GM23338 (cell line): Measurements from ENCODE around the gene XKRX. TPM values are rescaled to one million over a fixed set of nuclear protein-coding genes. Genes with fewer than 3 reads are reported as not detected.

Experiments
- ATAC-seq: fragments of 200-7000 bp; cut with Tn5 transposase; 3 replicates; pipeline ENCODE4 v1.9.1; 2020
- DNase-seq: peaks from one replicate; pipeline ENCODE4 v3.0.0-alpha.2; 2015; ENCODE audit warnings: low spot score
- H2AFZ ChIP-seq: fragments of 200-600 bp; sonication (generic); 2 replicates; pipeline ENCODE4 v1.8.0; 2016; ENCODE audit warnings: antibody characterized with exemption, mild to moderate bottlenecking, moderate library complexity
- H3F3A ChIP-seq: fragments of 200-600 bp; sonication (generic); replicated peaks from 2 replicates; pipeline ENCODE4 v1.8.0; 2017; ENCODE audit warnings: antibody characterized with exemption, mixed run types, low read depth
- H3K27ac ChIP-seq: fragments of 200-600 bp; sonication (generic); 2 replicates; pipeline ENCODE4 v1.6.1; 2016; ENCODE audit warnings: low read depth
- H3K27me3 ChIP-seq: fragments of 200-600 bp; sonication (generic); 2 replicates; pipeline ENCODE4 v1.8.0; 2016; ENCODE audit warnings: mild to moderate bottlenecking, mixed run types, moderate library complexity; ENCODE audit not compliant: insufficient read depth
- H3K36me3 ChIP-seq: fragments of 200-600 bp; sonication (generic); 2 replicates; pipeline ENCODE4 v1.8.0; 2016; ENCODE audit warnings: mild to moderate bottlenecking; ENCODE audit not compliant: insufficient read depth
- H3K4me1 ChIP-seq: fragments of 200-600 bp; sonication (generic); 2 replicates; pipeline ENCODE4 v1.8.0; 2016; ENCODE audit warnings: mild to moderate bottlenecking, moderate library complexity; ENCODE audit not compliant: insufficient read depth
- H3K4me2 ChIP-seq: fragments of 200-600 bp; sonication (generic); 2 replicates; pipeline ENCODE4 v1.7.1; 2017; ENCODE audit warnings: mixed run types
- H3K4me3 ChIP-seq: fragments of 200-600 bp; sonication (generic); 2 replicates; pipeline ENCODE4 v1.6.1; 2016; ENCODE audit warnings: mixed run types
- H3K79me2 ChIP-seq: fragments of 200-600 bp; sonication (generic); replicated peaks from 2 replicates; pipeline ENCODE4 v1.8.0; 2017; ENCODE audit warnings: mild to moderate bottlenecking; ENCODE audit not compliant: insufficient read depth
- H3K9me2 ChIP-seq: fragments of 200-600 bp; sonication (generic); 2 replicates; pipeline ENCODE4 v1.8.0; 2017; ENCODE audit not compliant: insufficient read depth
- H4K20me1 ChIP-seq: fragments of 200-600 bp; sonication (generic); replicated peaks from 2 replicates; pipeline ENCODE4 v1.8.0; 2017; ENCODE audit warnings: mild to moderate bottlenecking; ENCODE audit not compliant: insufficient read depth
- H3K27ac Mint-ChIP-seq: 2 replicates; pipeline ENCODE4 v1.8.0; 2020; ENCODE audit warnings: inconsistent platforms, mild to moderate bottlenecking, moderate library complexity, mixed read lengths
- H3K27me3 Mint-ChIP-seq: 3 replicates; pipeline ENCODE4 v1.8.0; 2022; ENCODE audit warnings: low read depth, mild to moderate bottlenecking, moderate library complexity, mixed read lengths, inconsistent platforms; ENCODE audit not compliant: insufficient read depth, poor library complexity
- H3K36me3 Mint-ChIP-seq: 3 replicates; pipeline ENCODE4 v1.8.0; 2021; ENCODE audit warnings: low read depth, mild to moderate bottlenecking, inconsistent platforms, moderate library complexity, mixed read lengths
- H3K4me1 Mint-ChIP-seq: 3 replicates; pipeline ENCODE4 v1.8.0; 2020; ENCODE audit warnings: mild to moderate bottlenecking, inconsistent platforms, mixed read lengths
- H3K4me3 Mint-ChIP-seq: 3 replicates; pipeline ENCODE4 v1.8.0; 2021; ENCODE audit warnings: moderate library complexity, mild to moderate bottlenecking, inconsistent platforms, mixed read lengths
- H3K9me3 Mint-ChIP-seq: 3 replicates; pipeline ENCODE4 v1.8.0; 2020; ENCODE audit warnings: moderate library complexity, mild to moderate bottlenecking, inconsistent platforms, mixed read lengths
- CREB1 ChIP-seq: fragments of 250-450 bp; sonication (Bioruptor Pico); IDR thresholded peaks from 2 replicates; pipeline ENCODE4 v1.5.0; 2020; ENCODE audit warnings: low read depth, mild to moderate bottlenecking, moderate library complexity
- ZNF114 ChIP-seq: fragments of 250-450 bp; sonication (Bioruptor Pico); IDR thresholded peaks from 2 replicates; pipeline ENCODE4 v1.5.0; 2020; ENCODE audit warnings: mild to moderate bottlenecking, moderate library complexity
- ZNF331 ChIP-seq: fragments of 250-450 bp; sonication (Bioruptor Pico); IDR thresholded peaks from 2 replicates; pipeline ENCODE4 v1.5.0; 2020; ENCODE audit warnings: low read depth, mild to moderate bottlenecking, moderate library complexity
- ZNF462 ChIP-seq: fragments of 250-450 bp; sonication (Bioruptor Pico); IDR thresholded peaks from 2 replicates; pipeline ENCODE4 v1.5.0; 2020; ENCODE audit warnings: mild to moderate bottlenecking, moderate library complexity
- polyA plus RNA-seq: library from polyadenylated mRNA; unstranded; fragments of >200 nt; fragmentation: Nextera tagmentation; extraction: Ambion mirVana; gene quantifications from 2 replicates; pipeline ENCODE4 v1.2.1, GENCODE V29; 2016
- total RNA-seq: library from RNA; depleted of rRNA; stranded (reverse); fragments of >200 nt; shearing (Covaris generic); gene quantifications from 2 replicates; pipeline ENCODE4 v1.2.3, GENCODE V29; 2014
- TF ChIP-seq, protein P1 (sequence below): IDR thresholded peaks from 2 replicates; pipeline ENCODE4 v1.6.1; 2016; ENCODE audit warnings: antibody characterized with exemption

Gene XKRX
- total and polyA plus RNA-seq, 2 experiments from 2014 or later = 0.16 to 0.83 TPM

GRCh38 chrX:100976211-100976610, 47.5 kb upstream of the XKRX start:
- DNase-seq (no peak), ATAC-seq (no peak)
- H3K36me3 Mint-ChIP-seq = peaks cover 4% of the 10 kb centered on the region; the same call in 2 of the 3 replicates
- H2AFZ ChIP-seq = no peak overlapping the region
- peaks cover 13% of the 10 kb centered on the region for H3K9me3 Mint-ChIP-seq
- H3F3A ChIP-seq = no peaks in the 10 kb centered on the region
- no peaks in the 10 kb centered on the region for H3K27me3 ChIP-seq
- H3K4me1 Mint-ChIP-seq = no peaks in the 10 kb centered on the region
- H3K9me2 ChIP-seq = no peaks in the 10 kb centered on the region
- no peak overlapping the region for H3K4me2 ChIP-seq
- no peaks in the 10 kb centered on the region for H4K20me1 ChIP-seq
- no peaks in the 10 kb centered on the region for H3K4me1 ChIP-seq
- no peaks in the 10 kb centered on the region for H3K79me2 ChIP-seq
- TF ChIP-seq ZNF331 (CRISPR knock-in tag) (no peak), ZNF114 (CRISPR knock-in tag) (no peak), CREB1 (CRISPR knock-in tag) (no peak), ZNF462 (CRISPR knock-in tag) (no peak)
- TF ChIP-seq, protein P1, sequence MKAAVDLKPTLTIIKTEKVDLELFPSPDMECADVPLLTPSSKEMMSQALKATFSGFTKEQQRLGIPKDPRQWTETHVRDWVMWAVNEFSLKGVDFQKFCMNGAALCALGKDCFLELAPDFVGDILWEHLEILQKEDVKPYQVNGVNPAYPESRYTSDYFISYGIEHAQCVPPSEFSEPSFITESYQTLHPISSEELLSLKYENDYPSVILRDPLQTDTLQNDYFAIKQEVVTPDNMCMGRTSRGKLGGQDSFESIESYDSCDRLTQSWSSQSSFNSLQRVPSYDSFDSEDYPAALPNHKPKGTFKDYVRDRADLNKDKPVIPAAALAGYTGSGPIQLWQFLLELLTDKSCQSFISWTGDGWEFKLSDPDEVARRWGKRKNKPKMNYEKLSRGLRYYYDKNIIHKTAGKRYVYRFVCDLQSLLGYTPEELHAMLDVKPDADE = no peak
- no peaks in the 10 kb centered on the region for H3K36me3 ChIP-seq
- no peaks in the 10 kb centered on the region for H3K27me3 Mint-ChIP-seq
- H3K27ac ChIP-seq = no peak overlapping the region
- no peak overlapping the region for H3K27ac Mint-ChIP-seq
- no peak overlapping the region for H3K4me3 Mint-ChIP-seq
- H3K4me3 ChIP-seq = no peak overlapping the region

DNA sequence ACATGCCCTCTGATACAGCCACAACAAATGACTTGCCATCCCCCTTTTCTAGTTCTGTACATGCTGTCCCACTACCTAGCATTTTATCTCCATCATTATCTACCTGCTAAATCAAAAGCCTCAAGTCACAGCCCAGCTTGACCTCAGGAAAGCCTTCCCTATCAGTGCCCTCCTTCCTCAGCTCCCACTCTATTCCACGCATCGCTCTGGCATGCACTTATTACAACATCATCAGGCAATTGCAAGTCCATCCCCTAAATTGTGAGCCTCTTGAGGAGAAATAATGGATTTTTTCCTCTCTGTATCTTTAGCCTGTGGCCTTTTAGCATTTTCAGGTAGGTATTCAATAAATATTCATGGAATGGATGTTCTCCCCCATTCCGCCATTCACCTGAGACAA, 46.5 kb upstream of the XKRX start:
- Mint-ChIP-seq H3K27me3 (no peaks in the 10 kb centered on the region), H3K4me3 (no peak overlapping the region), H3K27ac (no peak overlapping the region), H3K4me1 (no peaks in the 10 kb centered on the region), H3K9me3 (peaks cover 13% of the 10 kb centered on the region), H3K36me3 (peaks cover 4% of the 10 kb centered on the region; the same call in 2 of the 3 replicates)
- no peak for TF ChIP-seq CREB1 (CRISPR knock-in tag)
- H3K36me3 ChIP-seq = no peaks in the 10 kb centered on the region
- H2AFZ ChIP-seq = no peak overlapping the region
- DNase-seq (no peak), ATAC-seq (no peak)
- no peak overlapping the region for H3K27ac ChIP-seq
- no peaks in the 10 kb centered on the region for H3K9me2 ChIP-seq
- H3K79me2 ChIP-seq = no peaks in the 10 kb centered on the region
- no peaks in the 10 kb centered on the region for H4K20me1 ChIP-seq
- H3K4me2 ChIP-seq = no peak overlapping the region
- no peaks in the 10 kb centered on the region for H3K4me1 ChIP-seq
- H3F3A ChIP-seq = no peaks in the 10 kb centered on the region
- no peaks in the 10 kb centered on the region for H3K27me3 ChIP-seq
- no peak overlapping the region for H3K4me3 ChIP-seq
